NB4 (cell line): ENCODE results near the gene RPS6KA4.
"Not testable (repeated sequence)": the region's sequence is repeated elsewhere in the genome, so short reads cannot be mapped to it uniquely, and the experiment has no call there.

Source experiments
- DNase-seq: peaks from one replicate; pipeline ENCODE4 v3.0.0; 2010; ENCODE audit warnings: low read depth
- H3K4me3 ChIP-seq: one replicate; pipeline ENCODE4 v1.5.1; 2011; ENCODE audit warnings: mild to moderate bottlenecking, low read depth, low read length, moderate library complexity
- CTCF ChIP-seq: IDR thresholded peaks from one replicate; pipeline ENCODE4 v1.5.1; 2012; ENCODE audit warnings: low read depth, low read length
- MAX ChIP-seq: IDR thresholded peaks from 2 replicates; pipeline ENCODE4 v1.6.1; 2011; ENCODE audit warnings: low read depth, low read length
- MYC ChIP-seq: IDR thresholded peaks from 2 replicates; pipeline ENCODE4 v1.6.1; 2011; ENCODE audit warnings: low read depth, low read length
- POLR2A ChIP-seq: IDR thresholded peaks from 2 replicates; pipeline ENCODE4 v1.6.1; 2011; ENCODE audit warnings: mild to moderate bottlenecking; ENCODE audit not compliant: insufficient read length; ENCODE audit errors: extremely low read depth

The RPS6KA4 gene

GRCh38 chr11:64320556-64320955, 38.4 kb upstream of the RPS6KA4 start:
- no peak for DNase-seq
- H3K4me3 ChIP-seq: no peak overlapping the region
- TF ChIP-seq POLR2A (no peak), MAX (no peak), CTCF (no peak), MYC (no peak)

GRCh38 chr11:64321026-64321425, 37.9 kb upstream of the RPS6KA4 start:
- no peak for TF ChIP-seq MYC
- TF ChIP-seq POLR2A: no peak
- TF ChIP-seq MAX: no peak
- no peak for TF ChIP-seq CTCF
- DNase-seq: no peak
- H3K4me3 ChIP-seq: no peak overlapping the region

- no peak for TF ChIP-seq MAX
- no peak for TF ChIP-seq MYC
- TF ChIP-seq POLR2A: no peak
- no peak for TF ChIP-seq CTCF
- no peak overlapping the region for H3K4me3 ChIP-seq
- no peak for DNase-seq
Measured at GRCh38 chr11:64321533-64321932, 37.4 kb upstream of the RPS6KA4 start.

GRCh38 chr11:64322925-64323260, 36.1 kb upstream of the RPS6KA4 start:
- no peak for DNase-seq
- no peak overlapping the region for H3K4me3 ChIP-seq
- no peak for TF ChIP-seq MYC
- TF ChIP-seq POLR2A: no peak
- TF ChIP-seq CTCF: no peak
- TF ChIP-seq MAX: no peak

- DNase-seq: no peak
- no peak for TF ChIP-seq POLR2A
- TF ChIP-seq MYC: no peak
- H3K4me3 ChIP-seq: no peak overlapping the region
Measured at GRCh38 chr11:64323373-64323772, 35.6 kb upstream of the RPS6KA4 start.

- not testable (repeated sequence) for H3K4me3 ChIP-seq, DNase-seq
Measured at GRCh38 chr11:64323984-64324383, 35.0 kb upstream of the RPS6KA4 start.

- no peak for TF ChIP-seq MAX
- no peak for TF ChIP-seq MYC
- TF ChIP-seq POLR2A: no peak
- no peak for TF ChIP-seq CTCF
- no peak for DNase-seq
- no peak overlapping the region for H3K4me3 ChIP-seq
Measured at GRCh38 chr11:64324692-64325469, 34.1 kb upstream of the RPS6KA4 start.
